ENCODE data around the gene PDE6C. TPM values are rescaled to one million over a fixed set of nuclear protein-coding genes. Genes with fewer than 3 reads are reported as not detected.

The PDE6C gene
- total and polyA plus RNA-seq, 2 of the 4 experiments (the other 2 are of a cell fraction): not detected

GRCh38 chr10:93666030-93666429, 53.7 kb downstream of the PDE6C start:
- no peak overlapping the region for H2BK120ac ChIP-seq (ENCODE audit: low read depth, low read length)
- H2BK15ac ChIP-seq (ENCODE audit: low read depth, low read length): no peak overlapping the region
- no peak overlapping the region for H2BK20ac ChIP-seq (ENCODE audit: low read depth, low read length)
- H4K5ac ChIP-seq (ENCODE audit: low read depth, low read length): no peak overlapping the region
- H3K9me1 ChIP-seq (ENCODE audit: insufficient read depth, low read length): no peaks in the 10 kb centered on the region; the same call in 1 of the 2 replicates
- peaks cover 12% of the 10 kb centered on the region for H3K36me3 ChIP-seq (ENCODE audit: control insufficient read depth, insufficient read depth, low read length)
- H2AK5ac ChIP-seq (ENCODE audit: low read depth, low read length): no peak overlapping the region
- H3K4me2 ChIP-seq (ENCODE audit: low read depth, low read length): no peak overlapping the region
- H3K4me1 ChIP-seq (ENCODE audit: control insufficient read depth, insufficient read depth, low read length): no peaks in the 10 kb centered on the region
- H4K91ac ChIP-seq (ENCODE audit: insufficient read depth, low read depth, low read length): no peak overlapping the region
- intact Hi-C loops (cut with micrococcal nuclease): no loop called here
- ATAC-seq (ENCODE audit: low read depth): no peak
- POLR2A ChIA-PET (ENCODE audit: unreplicated experiment): no interaction called here
- H3K27ac ChIP-seq (ENCODE audit: insufficient read depth, low read length): no peak overlapping the region
- in situ Hi-C loops (cut with MboI; ENCODE audit: low sequenced_read_pairs): no loop called here
- H3K18ac ChIP-seq (ENCODE audit: low read depth, low read length): no peak overlapping the region
- dilution Hi-C loops (cut with HindIII; ENCODE audit: low sequenced_read_pairs, unreplicated experiment): no loop called here
- no peaks in the 10 kb centered on the region for H4K20me1 ChIP-seq (ENCODE audit: insufficient read depth, low read length)
- H2AK9ac ChIP-seq (replicated peaks; ENCODE audit: low read depth, low read length, poor library complexity): no peak overlapping the region
- H2BK5ac ChIP-seq (ENCODE audit: low read depth, low read length, poor library complexity, severe bottlenecking): no peak overlapping the region
- no peaks in the 10 kb centered on the region for H3K9me3 ChIP-seq (ENCODE audit: control insufficient read depth, insufficient read depth, low read length)
- WGBS, 2 experiments (ENCODE audit: extremely low coverage in 2 of 2, insufficient read length in 1 of 2): no CpG with 5 or more reads among the region's 4 CpGs
- H4K8ac ChIP-seq (ENCODE audit: low read depth in 2 of 2, low read length in 2 of 2): no peak overlapping the region
- H3K27me3 ChIP-seq (ENCODE audit: control insufficient read depth, insufficient read depth, low read length): no peaks in the 10 kb centered on the region
- no peak overlapping the region for H3K23ac ChIP-seq (ENCODE audit: low read depth, low read length)
- no peak overlapping the region for H3K4me3 ChIP-seq (ENCODE audit: insufficient read depth, low read depth, low read length)
- no peaks in the 10 kb centered on the region; a peak in 1 of 4 replicates for H3K79me1 ChIP-seq (ENCODE audit: low read depth in 1 of 2, low read length in 2 of 2)
- no peak overlapping the region for H2AFZ ChIP-seq (replicated peaks; ENCODE audit: low read length, poor library complexity)
- H3K14ac ChIP-seq (replicated peaks; ENCODE audit: low read depth, low read length): no peak overlapping the region
- no peak for TF ChIP-seq MXI1 (IDR thresholded peaks at IDR 0.05; ENCODE audit: borderline replicate concordance, low read depth, low read length)
- TF ChIP-seq RFX5 (IDR thresholded peaks at IDR 0.05; ENCODE audit: low read depth, low read length): no peak
- TF ChIP-seq ELK1 (IDR thresholded peaks at IDR 0.05; ENCODE audit: borderline replicate concordance, low read depth, low read length): no peak
- no peak for TF ChIP-seq FOS (IDR thresholded peaks at IDR 0.05; ENCODE audit: low read depth, low read length)
- TF ChIP-seq BHLHE40 (IDR thresholded peaks at IDR 0.05; ENCODE audit: low read depth, low read length): no peak
- no peak for TF ChIP-seq NFE2L2 (IDR thresholded peaks at IDR 0.05; ENCODE audit: low read depth, low read length)
- no peak for TF ChIP-seq RAD21 (IDR thresholded peaks at IDR 0.05; ENCODE audit: low read length)
- no TSS peak for BruUV-seq (replicated peaks)
- no peak overlapping the region for H3K4ac ChIP-seq (ENCODE audit: low read depth, low read length)
- H3K9ac ChIP-seq (ENCODE audit: low read depth, low read length): no peak overlapping the region
- no peak overlapping the region for H3K56ac ChIP-seq (ENCODE audit: extremely low read depth, insufficient read depth, low read length)
- DNase-seq: no peak
- CTCF ChIA-PET: no interaction called here
